GM20431 (cell line): ENCODE results near the gene CES3.

ENCODE experiments used
- in situ Hi-C: fragments of 300-500 bp; cut with MseI, MboI; formaldehyde crosslinking; loops from one replicate; pipeline ENCODE4 v1.15.0; 2020; ENCODE audit warnings: low sequenced_read_pairs; ENCODE audit not compliant: unreplicated experiment

CES3 gene

GRCh38 chr16:66996324-66996982, 35.4 kb downstream of the CES3 start:
- in situ Hi-C loops = no loop called here

GRCh38 chr16:66996983-66997358, 35.9 kb downstream of the CES3 start:
- in situ Hi-C loops = no loop called here

GRCh38 chr16:67000384-67001351, 39.6 kb downstream of the CES3 start:
- in situ Hi-C loops = no loop called here

GRCh38 chr16:67001726-67002125, 40.7 kb downstream of the CES3 start:
- in situ Hi-C loops = no loop called here

- in situ Hi-C loops = no loop called here
Measured at GRCh38 chr16:67006930-67007658, 46.0 kb downstream of the CES3 start.

- in situ Hi-C loops = no loop called here
Measured at GRCh38 chr16:67009158-67009557, 48.1 kb downstream of the CES3 start.

GRCh38 chr16:67011274-67011673, 50.2 kb downstream of the CES3 start:
- in situ Hi-C loops = no loop called here

GRCh38 chr16:67013233-67013822, 52.3 kb downstream of the CES3 start:
- in situ Hi-C loops = no loop called here

- in situ Hi-C loops = no loop called here
Measured at GRCh38 chr16:67013823-67014633, 53.0 kb downstream of the CES3 start.

- in situ Hi-C loops = no loop called here
Measured at GRCh38 chr16:67014634-67015312, 53.7 kb downstream of the CES3 start.

GRCh38 chr16:67015313-67015731, 54.3 kb downstream of the CES3 start:
- in situ Hi-C loops = no loop called here

GRCh38 chr16:67016143-67016542, 55.1 kb downstream of the CES3 start:
- in situ Hi-C loops = no loop called here

- in situ Hi-C loops = no loop called here
Measured at GRCh38 chr16:67016681-67017420, 55.8 kb downstream of the CES3 start.

GRCh38 chr16:67017421-67017750, 56.3 kb downstream of the CES3 start:
- in situ Hi-C loops = no loop called here

GRCh38 chr16:67017810-67018488, 56.9 kb downstream of the CES3 start:
- in situ Hi-C loops = no loop called here

GRCh38 chr16:67019171-67019570, 58.1 kb downstream of the CES3 start:
- in situ Hi-C loops = no loop called here

GRCh38 chr16:67021321-67021720, 60.3 kb downstream of the CES3 start:
- in situ Hi-C loops = no loop called here
